HG03439 (cell line): ENCODE measurements around the gene PRELID1.
"Not testable (repeated sequence)": the region's sequence is repeated elsewhere in the genome, so short reads cannot be mapped to it uniquely, and the experiment has no call there.

ENCODE experiments used
- ATAC-seq: cut with Tn5 transposase; IDR thresholded peaks from one replicate; pipeline ENCODE4 v1.9.1; 2021; ENCODE audit warnings: mild to moderate bottlenecking, moderate library complexity; ENCODE audit not compliant: unreplicated experiment

Gene PRELID1

GRCh38 chr5:177303121-177303924 lies at the start of gene PRELID1, which contains the start of gene RAB24:
Gene PRELID1, plus strand, starts transcription at chr5:177303799. Its CDS starts 187 bp downstream, at chr5:177303986.
Gene RAB24, minus strand, starts transcription at chr5:177303719. Its CDS starts 431 bp downstream, at chr5:177303288.
- peak; percentile 61 for ATAC-seq

- no peak for ATAC-seq
Observed at GRCh38 chr5:177256296-177256695, 47.3 kb upstream of the PRELID1 start.

GRCh38 chr5:177258711-177259110 lies 44.9 kb upstream of the PRELID1 start:
- ATAC-seq, result not testable (repeated sequence)

- no peak for ATAC-seq
Observed at GRCh38 chr5:177260961-177261360, 42.6 kb upstream of the PRELID1 start.

GRCh38 chr5:177261510-177261909 lies 42.1 kb upstream of the PRELID1 start:
- ATAC-seq, result no peak

GRCh38 chr5:177264178-177264577 lies 39.4 kb upstream of the PRELID1 start:
- no peak for ATAC-seq

- ATAC-seq, result no peak
Observed at GRCh38 chr5:177265395-177265794, 38.2 kb upstream of the PRELID1 start.

GRCh38 chr5:177269232-177269895 lies 34.2 kb upstream of the PRELID1 start:
- ATAC-seq, result no peak

GRCh38 chr5:177269976-177270375 lies 33.6 kb upstream of the PRELID1 start:
- no peak for ATAC-seq

- ATAC-seq, result no peak
Observed at GRCh38 chr5:177270653-177271052, 32.9 kb upstream of the PRELID1 start.

- ATAC-seq, result no peak
Observed at GRCh38 chr5:177271113-177271512, 32.5 kb upstream of the PRELID1 start.

GRCh38 chr5:177275883-177276282 lies 27.7 kb upstream of the PRELID1 start:
- no peak for ATAC-seq

- ATAC-seq, result no peak
Observed at GRCh38 chr5:177276886-177277285, 26.7 kb upstream of the PRELID1 start.

- ATAC-seq, result no peak
Observed at GRCh38 chr5:177288191-177288590, 15.4 kb upstream of the PRELID1 start.

- ATAC-seq, result no peak
Observed at GRCh38 chr5:177290816-177291596, 12.6 kb upstream of the PRELID1 start.

- ATAC-seq, result no peak
Observed at GRCh38 chr5:177291735-177292134, 11.9 kb upstream of the PRELID1 start.

- ATAC-seq, result no peak
Observed at GRCh38 chr5:177293819-177294581, 9.6 kb upstream of the PRELID1 start.

- ATAC-seq, result no peak
Observed at GRCh38 chr5:177294632-177295031, 9.0 kb upstream of the PRELID1 start.

- ATAC-seq, result no peak
Observed at GRCh38 chr5:177295924-177296323, 7.7 kb upstream of the PRELID1 start.

- ATAC-seq, result no peak
Observed at GRCh38 chr5:177296581-177296980, 7.0 kb upstream of the PRELID1 start.

GRCh38 chr5:177297922-177298321 lies 5.7 kb upstream of the PRELID1 start:
- ATAC-seq, result no peak
